Brain microvascular endothelial cell (primary cell): ENCODE measurements around the gene SLC8A1.

Source experiments
- DNase-seq: peaks from one replicate; pipeline ENCODE4 v3.0.0-alpha.2; 2020
- H3K27ac ChIP-seq: fragments of 250-450 bp; sonication (Bioruptor Pico); 2 replicates; pipeline ENCODE4 v1.5.1; 2020; ENCODE audit warnings: mild to moderate bottlenecking, moderate library complexity
- H3K27me3 ChIP-seq: fragments of 250-450 bp; sonication (Bioruptor Pico); replicated peaks from 2 replicates; pipeline ENCODE4 v1.5.1; 2020; ENCODE audit warnings: mild to moderate bottlenecking
- H3K36me3 ChIP-seq: fragments of 250-450 bp; sonication (Bioruptor Pico); replicated peaks from 2 replicates; pipeline ENCODE4 v1.5.1; 2020; ENCODE audit warnings: mild to moderate bottlenecking
- H3K4me3 ChIP-seq: 2 replicates; pipeline ENCODE4 v1.5.1; 2011; ENCODE audit warnings: low read depth, mild to moderate bottlenecking, control low read depth, low read length, moderate library complexity
- in situ Hi-C: cut with HindIII; loops from 2 replicates; pipeline ENCODE4 v1.10.0; 2017; ENCODE audit warnings: low sequenced_read_pairs, low pct_ligation_motif_present
- TF ChIP-seq, protein P1 (sequence below): IDR thresholded peaks from 2 replicates; pipeline ENCODE4 v1.5.1; 2011; ENCODE audit warnings: low read depth, mild to moderate bottlenecking, moderate library complexity, low read length, control low read depth, inconsistent platforms; ENCODE audit errors: missing control alignments

The SLC8A1 gene

DNA sequence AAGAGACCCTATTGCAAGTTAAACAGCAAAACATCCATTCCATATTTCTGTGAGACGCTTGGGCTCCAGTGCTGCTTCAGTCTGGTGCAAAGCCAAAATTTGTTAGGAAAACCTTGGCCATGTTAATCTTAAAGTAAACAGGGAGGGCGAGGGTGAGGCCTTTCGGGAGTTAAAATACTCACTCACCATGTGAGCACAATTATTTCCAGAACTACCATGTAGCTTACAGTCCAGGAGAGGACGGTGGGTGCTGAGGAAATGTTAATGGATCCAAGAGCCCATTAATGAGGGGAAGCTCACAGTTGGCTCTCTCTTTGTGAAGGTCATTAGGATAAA is 286.4 kb downstream of the SLC8A1 start:
- Histone ChIP-seq H3K27me3 (no peaks in the 10 kb centered on the region), H3K36me3 (no peaks in the 10 kb centered on the region), H3K4me3 (no peak overlapping the region), H3K27ac (no peak overlapping the region)
- no peak for DNase-seq
- TF ChIP-seq, protein P1, sequence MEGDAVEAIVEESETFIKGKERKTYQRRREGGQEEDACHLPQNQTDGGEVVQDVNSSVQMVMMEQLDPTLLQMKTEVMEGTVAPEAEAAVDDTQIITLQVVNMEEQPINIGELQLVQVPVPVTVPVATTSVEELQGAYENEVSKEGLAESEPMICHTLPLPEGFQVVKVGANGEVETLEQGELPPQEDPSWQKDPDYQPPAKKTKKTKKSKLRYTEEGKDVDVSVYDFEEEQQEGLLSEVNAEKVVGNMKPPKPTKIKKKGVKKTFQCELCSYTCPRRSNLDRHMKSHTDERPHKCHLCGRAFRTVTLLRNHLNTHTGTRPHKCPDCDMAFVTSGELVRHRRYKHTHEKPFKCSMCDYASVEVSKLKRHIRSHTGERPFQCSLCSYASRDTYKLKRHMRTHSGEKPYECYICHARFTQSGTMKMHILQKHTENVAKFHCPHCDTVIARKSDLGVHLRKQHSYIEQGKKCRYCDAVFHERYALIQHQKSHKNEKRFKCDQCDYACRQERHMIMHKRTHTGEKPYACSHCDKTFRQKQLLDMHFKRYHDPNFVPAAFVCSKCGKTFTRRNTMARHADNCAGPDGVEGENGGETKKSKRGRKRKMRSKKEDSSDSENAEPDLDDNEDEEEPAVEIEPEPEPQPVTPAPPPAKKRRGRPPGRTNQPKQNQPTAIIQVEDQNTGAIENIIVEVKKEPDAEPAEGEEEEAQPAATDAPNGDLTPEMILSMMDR = no peak
- in situ Hi-C loops = no loop called here

DNA sequence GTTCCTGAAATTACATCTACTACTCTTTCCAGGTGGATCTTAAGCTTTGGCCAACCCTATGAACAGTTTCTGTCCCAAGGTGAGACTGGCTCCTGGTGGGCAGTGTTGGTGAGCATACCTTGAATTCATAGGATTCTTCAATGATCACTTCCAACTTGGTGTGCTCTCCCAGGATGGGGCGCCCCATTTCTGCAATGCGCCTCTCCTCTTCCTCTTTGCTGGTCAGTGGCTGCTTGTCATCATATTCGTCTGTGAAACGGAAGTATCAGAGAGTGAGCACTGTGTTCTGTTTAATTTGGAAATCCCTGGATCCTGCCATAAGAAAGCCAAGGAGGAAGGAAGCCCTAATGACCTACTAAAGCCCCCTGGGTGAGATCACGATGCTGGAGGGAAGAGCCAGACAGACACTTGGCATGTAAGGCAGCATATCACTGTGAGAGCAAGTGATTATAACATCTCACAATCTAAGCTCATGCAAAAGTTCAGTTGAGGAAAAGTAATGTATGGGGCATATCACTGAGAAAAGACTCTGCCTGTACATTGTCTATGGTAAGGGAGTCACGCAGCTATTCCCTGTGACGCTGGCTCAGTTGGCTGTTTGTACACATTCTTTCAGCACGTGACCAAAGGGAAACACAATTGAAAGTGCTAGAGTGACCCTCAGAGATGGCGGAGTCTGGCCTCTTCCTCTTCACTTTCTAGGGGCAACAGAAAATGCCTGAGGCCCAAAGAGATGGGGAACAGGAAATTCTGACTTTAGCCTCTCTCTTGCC is 287.0 kb downstream of the SLC8A1 start:
- Histone ChIP-seq H3K27ac (no peak overlapping the region), H3K27me3 (no peaks in the 10 kb centered on the region), H3K36me3 (no peaks in the 10 kb centered on the region), H3K4me3 (no peak overlapping the region)
- TF ChIP-seq, protein P1 = no peak
- in situ Hi-C loops = no loop called here
- DNase-seq = no peak

DNA sequence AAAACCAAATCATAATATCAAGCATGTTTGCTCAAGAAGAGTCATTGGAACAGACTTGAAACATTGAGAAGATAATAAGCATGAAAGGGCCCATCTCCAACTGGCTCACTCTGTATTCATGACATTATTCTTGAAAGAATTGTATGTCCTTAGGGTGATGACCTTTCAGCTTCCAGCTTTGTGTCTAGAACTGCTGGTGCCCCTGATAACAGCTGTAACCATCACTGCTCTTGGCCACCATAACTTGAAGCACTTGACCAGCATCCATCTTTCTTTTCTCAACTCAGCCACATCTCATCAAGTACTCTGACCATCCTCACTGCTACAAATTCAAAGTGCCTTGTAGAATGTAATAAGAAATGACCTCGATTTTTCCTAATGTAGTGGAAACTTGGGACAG is 289.9 kb downstream of the SLC8A1 start:
- Histone ChIP-seq H3K27me3 (no peaks in the 10 kb centered on the region), H3K36me3 (no peaks in the 10 kb centered on the region), H3K4me3 (no peak overlapping the region), H3K27ac (no peak overlapping the region)
- in situ Hi-C loops = no loop called here
- TF ChIP-seq, protein P1 = no peak
- no peak for DNase-seq

DNA sequence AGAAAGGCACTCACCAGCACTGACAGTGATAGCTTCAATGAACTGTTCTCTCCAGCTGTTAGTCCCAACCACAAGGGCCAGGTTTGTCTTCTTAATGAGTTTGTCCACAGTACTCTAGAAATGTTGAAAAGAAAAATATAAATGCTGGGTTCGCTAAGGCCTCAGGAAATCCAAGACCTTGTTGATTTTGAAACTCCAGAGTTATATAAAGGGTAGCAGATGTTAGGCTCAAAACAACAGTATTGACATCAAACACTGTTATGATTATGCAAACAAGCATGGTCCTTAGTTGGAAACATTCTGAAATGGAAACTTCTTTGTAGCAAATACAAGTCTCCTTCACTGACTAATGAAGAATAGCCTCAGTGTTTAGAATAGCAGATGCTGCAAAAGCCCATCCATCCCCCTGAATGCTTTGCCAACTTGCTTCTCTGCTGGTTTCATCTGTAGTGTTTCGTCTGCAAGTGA is 291.1 kb downstream of the SLC8A1 start:
- Histone ChIP-seq H3K4me3 (no peak overlapping the region), H3K36me3 (no peaks in the 10 kb centered on the region)
- in situ Hi-C loops = no loop called here

DNA sequence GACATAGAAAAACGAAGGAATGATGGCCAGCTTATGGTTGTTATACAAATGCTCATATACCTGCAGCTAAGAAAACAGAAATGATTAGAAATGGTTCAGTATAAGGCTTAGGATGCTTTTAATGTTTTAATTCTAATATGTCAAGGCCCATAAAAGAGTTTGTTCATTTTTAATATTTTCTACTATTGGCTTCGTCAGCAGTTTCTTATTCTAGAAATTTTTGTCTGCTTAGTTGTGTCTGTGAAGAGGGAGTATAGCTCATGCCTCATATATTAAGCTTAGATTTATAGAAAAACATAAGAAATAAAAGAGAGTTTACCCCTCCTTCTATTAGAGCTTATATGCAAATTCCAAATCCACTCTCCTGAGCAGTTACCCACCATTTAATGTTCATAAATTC is 292.6 kb downstream of the SLC8A1 start:
- H3K4me3 ChIP-seq = no peak overlapping the region
- no peaks in the 10 kb centered on the region for H3K36me3 ChIP-seq
- in situ Hi-C loops = no loop called here
- H3K27me3 ChIP-seq = no peaks in the 10 kb centered on the region
- H3K27ac ChIP-seq = no peak overlapping the region
- TF ChIP-seq, protein P1 = no peak
- no peak for DNase-seq

More for the DNA sequence above, 291.1 kb downstream of the SLC8A1 start:
- DNase-seq = no peak
- Histone ChIP-seq H3K27me3 (no peaks in the 10 kb centered on the region), H3K27ac (no peak overlapping the region)
- TF ChIP-seq, protein P1 = no peak

DNA sequence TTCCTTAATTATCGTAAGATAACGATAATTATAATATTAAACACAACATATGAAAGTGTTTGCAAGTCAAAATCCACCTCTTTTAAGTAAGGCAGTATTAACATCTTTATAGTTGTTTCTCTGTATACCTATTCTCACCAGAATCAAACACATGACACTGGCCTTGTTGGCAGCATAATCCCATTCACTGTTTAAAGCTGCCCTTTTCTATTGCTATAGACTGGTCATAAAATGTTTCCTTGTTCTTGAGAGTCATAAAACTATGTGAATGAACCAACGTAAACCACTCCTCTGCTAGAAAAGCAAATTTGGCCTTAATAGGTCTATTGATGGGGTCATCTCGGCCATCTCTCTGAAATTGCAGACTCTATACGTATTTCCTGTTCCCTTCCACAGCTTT is 293.1 kb downstream of the SLC8A1 start:
- no peaks in the 10 kb centered on the region for H3K27me3 ChIP-seq
- no peaks in the 10 kb centered on the region for H3K36me3 ChIP-seq
- TF ChIP-seq, protein P1 = no peak
- DNase-seq = no peak
- in situ Hi-C loops = no loop called here
- no peak overlapping the region for H3K27ac ChIP-seq
- no peak overlapping the region for H3K4me3 ChIP-seq
